ENCODE data around the gene DYNC1I1. TPM values are rescaled to one million over a fixed set of nuclear protein-coding genes. Genes with fewer than 3 reads are reported as not detected.
A peak's percentile ranks its signal among the peaks of the same experiment; 100 is the strongest.

The DYNC1I1 gene
- total RNA-seq, 1 experiment from 2014 or later, result 8.3 TPM

DNA sequence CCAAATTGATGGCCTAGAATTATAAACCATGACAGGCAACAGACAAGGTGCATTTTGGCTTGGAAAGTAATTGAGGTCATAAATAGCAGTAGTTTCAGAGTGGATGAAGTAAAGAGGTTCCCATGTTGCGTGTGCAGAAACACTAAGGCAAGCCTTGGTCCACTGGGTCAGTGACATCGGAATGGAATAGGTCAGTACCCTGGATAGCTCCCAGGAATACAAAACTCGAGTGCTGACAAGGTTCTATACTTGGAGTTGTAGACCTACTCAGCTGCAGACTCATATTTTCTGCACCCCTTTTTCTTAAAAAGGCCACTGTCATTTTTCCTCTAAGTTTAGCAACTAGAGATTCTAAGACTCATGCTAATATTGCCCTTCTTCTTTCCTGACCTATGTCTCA, 132.8 kb downstream of the DYNC1I1 start:
- TF ChIP-seq, protein P1, sequence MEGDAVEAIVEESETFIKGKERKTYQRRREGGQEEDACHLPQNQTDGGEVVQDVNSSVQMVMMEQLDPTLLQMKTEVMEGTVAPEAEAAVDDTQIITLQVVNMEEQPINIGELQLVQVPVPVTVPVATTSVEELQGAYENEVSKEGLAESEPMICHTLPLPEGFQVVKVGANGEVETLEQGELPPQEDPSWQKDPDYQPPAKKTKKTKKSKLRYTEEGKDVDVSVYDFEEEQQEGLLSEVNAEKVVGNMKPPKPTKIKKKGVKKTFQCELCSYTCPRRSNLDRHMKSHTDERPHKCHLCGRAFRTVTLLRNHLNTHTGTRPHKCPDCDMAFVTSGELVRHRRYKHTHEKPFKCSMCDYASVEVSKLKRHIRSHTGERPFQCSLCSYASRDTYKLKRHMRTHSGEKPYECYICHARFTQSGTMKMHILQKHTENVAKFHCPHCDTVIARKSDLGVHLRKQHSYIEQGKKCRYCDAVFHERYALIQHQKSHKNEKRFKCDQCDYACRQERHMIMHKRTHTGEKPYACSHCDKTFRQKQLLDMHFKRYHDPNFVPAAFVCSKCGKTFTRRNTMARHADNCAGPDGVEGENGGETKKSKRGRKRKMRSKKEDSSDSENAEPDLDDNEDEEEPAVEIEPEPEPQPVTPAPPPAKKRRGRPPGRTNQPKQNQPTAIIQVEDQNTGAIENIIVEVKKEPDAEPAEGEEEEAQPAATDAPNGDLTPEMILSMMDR (IDR thresholded peaks at IDR 0.05; ENCODE audit: insufficient read depth in 1 of 2, low read depth in 1 of 2, low read length in 1 of 2, severe bottlenecking in 1 of 2, unreplicated experiment in 1 of 2), result no peak
- no peaks in the 10 kb centered on the region for H3K4me1 ChIP-seq
- H3K27me3 ChIP-seq (replicated peaks; ENCODE audit: control insufficient read depth, insufficient read depth, low read length), result no peaks in the 10 kb centered on the region
- no peak overlapping the region for H3K4me3 ChIP-seq (ENCODE audit: low read depth, low read length)
- ChIA-PET CTCF (no interaction called here), POLR2A (no interaction called here)
- no peaks in the 10 kb centered on the region for H3K9me3 ChIP-seq
- H3K36me3 ChIP-seq (ENCODE audit: control insufficient read depth, insufficient read depth, low read length), result no peaks in the 10 kb centered on the region
- no peak overlapping the region for H3K4me3 Mint-ChIP-seq (ENCODE audit: unreplicated experiment)
- no peaks in the 10 kb centered on the region for H3K4me1 Mint-ChIP-seq (ENCODE audit: low read depth, unreplicated experiment)
- H3K27me3 Mint-ChIP-seq (ENCODE audit: insufficient read depth, unreplicated experiment), result peaks cover 3% of the 10 kb centered on the region
- intact Hi-C loops (cut with micrococcal nuclease; ENCODE audit: unreplicated experiment), result no loop called here
- H3K9me3 Mint-ChIP-seq (ENCODE audit: unreplicated experiment), result no peaks in the 10 kb centered on the region
- H3K36me3 Mint-ChIP-seq (ENCODE audit: insufficient read depth, unreplicated experiment), result no peaks in the 10 kb centered on the region
- H3K27ac Mint-ChIP-seq (ENCODE audit: unreplicated experiment), result no peak overlapping the region
- peak in 1 of 2 experiments; percentile 41 for DNase-seq
- no TSS peak for BruUV-seq (replicated peaks)

- Histone ChIP-seq H3K4me3 (ENCODE audit: low read depth, low read length) (no peak overlapping the region), H3K27me3 (replicated peaks; ENCODE audit: control insufficient read depth, insufficient read depth, low read length) (no peaks in the 10 kb centered on the region), H3K36me3 (ENCODE audit: control insufficient read depth, insufficient read depth, low read length) (no peaks in the 10 kb centered on the region), H3K9me3 (no peaks in the 10 kb centered on the region), H3K4me1 (no peaks in the 10 kb centered on the region)
- DNase-seq, result no peak
- ChIA-PET POLR2A (no interaction called here), CTCF (no interaction called here)
- Mint-ChIP-seq H3K27ac (ENCODE audit: unreplicated experiment) (no peak overlapping the region), H3K9me3 (ENCODE audit: unreplicated experiment) (no peaks in the 10 kb centered on the region), H3K27me3 (ENCODE audit: insufficient read depth, unreplicated experiment) (peaks cover 3% of the 10 kb centered on the region), H3K36me3 (ENCODE audit: insufficient read depth, unreplicated experiment) (no peaks in the 10 kb centered on the region), H3K4me3 (ENCODE audit: unreplicated experiment) (no peak overlapping the region), H3K4me1 (ENCODE audit: low read depth, unreplicated experiment) (no peaks in the 10 kb centered on the region)
- no TSS peak for BruUV-seq (replicated peaks)
- TF ChIP-seq, protein P1 (IDR thresholded peaks at IDR 0.05; ENCODE audit: insufficient read depth in 1 of 2, low read depth in 1 of 2, low read length in 1 of 2, severe bottlenecking in 1 of 2, unreplicated experiment in 1 of 2), result no peak
- intact Hi-C loops (cut with micrococcal nuclease; ENCODE audit: unreplicated experiment), result no loop called here
Observed at GRCh38 chr7:95906851-95907250, 134.5 kb downstream of the DYNC1I1 start.

DNA sequence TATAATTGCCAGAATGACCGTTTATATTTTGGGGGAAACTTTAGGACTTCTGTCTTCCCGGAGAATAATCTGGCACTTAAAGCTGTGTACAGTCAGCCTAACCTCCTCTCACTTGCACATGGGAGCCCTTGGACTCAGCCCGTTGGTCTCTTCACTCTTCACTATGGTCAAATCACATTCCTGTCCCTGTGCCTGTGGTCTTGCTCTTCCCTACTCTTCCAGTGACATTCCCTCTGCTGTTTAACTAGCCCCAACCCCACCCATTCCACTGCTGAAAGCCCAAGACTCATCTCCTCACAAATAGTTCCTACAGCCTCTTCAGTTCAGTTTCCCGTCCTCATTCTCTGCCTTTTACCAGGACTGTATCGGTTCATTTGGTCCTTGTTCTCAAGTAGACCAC, 135.0 kb downstream of the DYNC1I1 start:
- no TSS peak for BruUV-seq (replicated peaks)
- H3K4me3 Mint-ChIP-seq (ENCODE audit: unreplicated experiment), result no peak overlapping the region
- H3K4me1 ChIP-seq, result no peaks in the 10 kb centered on the region
- H3K27me3 ChIP-seq (replicated peaks; ENCODE audit: control insufficient read depth, insufficient read depth, low read length), result no peaks in the 10 kb centered on the region
- H3K27ac Mint-ChIP-seq (ENCODE audit: unreplicated experiment), result no peak overlapping the region
- no peaks in the 10 kb centered on the region for H3K36me3 Mint-ChIP-seq (ENCODE audit: insufficient read depth, unreplicated experiment)
- no peaks in the 10 kb centered on the region for H3K4me1 Mint-ChIP-seq (ENCODE audit: low read depth, unreplicated experiment)
- intact Hi-C loops (cut with micrococcal nuclease; ENCODE audit: unreplicated experiment), result no loop called here
- H3K9me3 Mint-ChIP-seq (ENCODE audit: unreplicated experiment), result no peaks in the 10 kb centered on the region
- no peak for DNase-seq
- H3K36me3 ChIP-seq (ENCODE audit: control insufficient read depth, insufficient read depth, low read length), result no peaks in the 10 kb centered on the region
- H3K4me3 ChIP-seq (ENCODE audit: low read depth, low read length), result no peak overlapping the region
- peaks cover 3% of the 10 kb centered on the region for H3K27me3 Mint-ChIP-seq (ENCODE audit: insufficient read depth, unreplicated experiment)
- ChIA-PET POLR2A (no interaction called here), CTCF (no interaction called here)
- H3K9me3 ChIP-seq, result no peaks in the 10 kb centered on the region
- TF ChIP-seq, protein P1 (IDR thresholded peaks at IDR 0.05; ENCODE audit: insufficient read depth in 1 of 2, low read depth in 1 of 2, low read length in 1 of 2, severe bottlenecking in 1 of 2, unreplicated experiment in 1 of 2), result no peak

Data from Caco-2 (cell line).